Fibroblast of villous mesenchyme (primary cell): Measurements from ENCODE around the gene RHBDD2. TPM values are rescaled to one million over a fixed set of nuclear protein-coding genes. Genes with fewer than 3 reads are reported as not detected.
"Not testable (repeated sequence)": the region's sequence is repeated elsewhere in the genome, so short reads cannot be mapped to it uniquely, and the experiment has no call there.

Source experiments
- DNase-seq: peaks from one replicate; pipeline ENCODE4 v3.0.0-alpha.2; 2010; ENCODE audit warnings: low read depth
- H3K4me3 ChIP-seq: 2 replicates; pipeline ENCODE4 v1.5.1; 2011; ENCODE audit warnings: low read depth, mild to moderate bottlenecking, low read length
- CTCF ChIP-seq: IDR thresholded peaks from 2 replicates; pipeline ENCODE4 v1.5.1; 2012; ENCODE audit warnings: low read depth, mild to moderate bottlenecking, low read length; ENCODE audit not compliant: insufficient read depth
- total RNA-seq: library from RNA; depleted of rRNA; stranded (reverse); fragments of >200 nt; gene quantifications from 2 replicates; pipeline ENCODE4 v1.2.3, GENCODE V29; 2012

Gene RHBDD2
- total RNA-seq, 1 donor, result 20.7 TPM

GRCh38 chr7:75842836-75843446, 35.9 kb upstream of the RHBDD2 start:
- peak overlapping the region; percentile 32 for H3K4me3 ChIP-seq
- no peak for TF ChIP-seq CTCF
- peak; percentile 96 for DNase-seq

GRCh38 chr7:75843613-75844116, 35.2 kb upstream of the RHBDD2 start:
- no peak for TF ChIP-seq CTCF
- no peak overlapping the region for H3K4me3 ChIP-seq
- peak; percentile 25 for DNase-seq

- TF ChIP-seq CTCF, result no peak
- DNase-seq, result no peak
- H3K4me3 ChIP-seq, result no peak overlapping the region
These were observed 34.7 kb upstream of the RHBDD2 start for GRCh38 chr7:75844158-75844557.

- not testable (repeated sequence) for H3K4me3 ChIP-seq, DNase-seq
These were observed 33.7 kb upstream of the RHBDD2 start for GRCh38 chr7:75845132-75845531.

GRCh38 chr7:75847707-75848106, 31.1 kb upstream of the RHBDD2 start:
- no peak for TF ChIP-seq CTCF
- DNase-seq, result no peak

GRCh38 chr7:75849573-75849972, 29.3 kb upstream of the RHBDD2 start:
- H3K4me3 ChIP-seq, result no peak overlapping the region
- DNase-seq, result no peak
- TF ChIP-seq CTCF, result no peak

More at GRCh38 chr7:75847707-75848106, 31.1 kb upstream of the RHBDD2 start:
- no peak overlapping the region for H3K4me3 ChIP-seq

GRCh38 chr7:75850235-75850634, 28.6 kb upstream of the RHBDD2 start:
- no peak for DNase-seq
- no peak for TF ChIP-seq CTCF
- H3K4me3 ChIP-seq, result no peak overlapping the region
